T47D (cell line): ENCODE results near the gene PSMC1.

ENCODE experiments used
- DNase-seq, 2 experiments: peaks; one replicate each; pipeline versions ENCODE4 v3.0.0 to v3.0.0-alpha.2; 2011 to 2012; ENCODE audit warnings: low read depth in 1 of 2, low spot score in 1 of 2
- JUND ChIP-seq: IDR thresholded peaks from 2 replicates; pipeline ENCODE4 v1.6.1; 2012; ENCODE audit warnings: low read depth
- in situ Hi-C: cut with HindIII; loops from 2 replicates; pipeline ENCODE4 v1.10.0; 2016; ENCODE audit warnings: low sequenced_read_pairs, low pct_unique_long_range_greater_than_20kb

Gene PSMC1

DNA sequence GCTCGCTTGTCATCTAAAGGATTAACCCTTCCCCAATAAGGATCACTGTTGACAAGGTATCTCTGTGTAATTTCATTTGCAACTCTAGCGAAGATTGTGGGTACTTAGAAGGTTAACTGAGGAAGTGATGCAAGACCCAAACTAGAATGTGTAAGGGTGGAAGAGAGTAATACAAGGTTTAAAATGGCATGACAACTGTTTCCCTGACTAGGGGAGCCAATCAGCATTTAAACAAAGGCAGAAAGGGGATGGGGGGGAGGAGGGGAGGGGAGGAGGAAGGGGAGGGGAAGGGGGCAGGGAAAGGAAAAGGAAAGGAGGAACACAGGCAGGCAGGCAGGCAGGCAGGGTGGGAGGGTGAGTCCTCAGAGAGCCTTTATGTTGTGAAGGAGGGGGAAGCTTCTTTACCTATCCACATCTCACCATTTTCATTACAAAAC lies 44.3 kb downstream of the PSMC1 start:
- DNase-seq = peak in 1 of 2 experiments; percentile 37
- in situ Hi-C loops = no loop called here
- no peak for TF ChIP-seq JUND

DNA sequence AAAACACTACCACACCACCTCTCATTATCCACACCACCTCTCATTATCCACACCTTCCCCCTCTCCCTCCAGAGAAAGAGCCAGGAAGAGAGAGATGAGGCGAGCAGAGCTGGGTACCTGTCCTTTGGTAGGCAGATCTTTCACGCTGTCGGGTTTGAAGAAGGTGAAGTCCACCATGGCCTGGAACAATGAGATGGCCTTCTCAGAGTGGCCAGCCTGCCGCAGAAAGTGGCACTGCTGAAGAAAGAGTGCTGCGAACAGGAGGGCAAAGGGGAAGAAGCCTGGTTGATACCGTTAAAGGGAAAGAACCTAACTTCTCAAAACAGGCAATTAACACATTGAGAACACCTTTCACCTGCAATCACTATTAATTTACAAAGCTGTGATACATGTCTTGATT lies 44.8 kb downstream of the PSMC1 start:
- DNase-seq = no peak
- TF ChIP-seq JUND = no peak
- in situ Hi-C loops = no loop called here

DNA sequence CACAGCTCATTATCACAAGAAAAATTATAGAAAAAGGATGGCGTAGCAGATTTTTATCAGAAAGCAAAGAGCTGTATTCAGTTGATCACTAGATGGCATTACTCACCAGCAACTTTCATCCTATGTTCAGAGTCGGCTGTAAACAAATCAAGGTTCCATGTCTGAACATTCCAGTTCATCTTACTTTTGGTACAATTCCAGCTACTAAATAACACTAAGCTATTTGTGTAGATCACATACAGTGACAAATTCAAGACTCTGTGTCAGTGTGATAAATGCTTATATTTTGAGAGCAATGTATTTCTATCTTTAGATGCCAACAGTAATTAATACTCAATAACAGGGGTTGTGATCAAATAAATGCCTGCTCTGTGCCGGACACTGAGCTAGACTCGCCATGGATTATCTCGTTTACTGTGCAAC lies 45.3 kb downstream of the PSMC1 start:
- peak; percentile 28 to 74 for DNase-seq
- TF ChIP-seq JUND = no peak

DNA sequence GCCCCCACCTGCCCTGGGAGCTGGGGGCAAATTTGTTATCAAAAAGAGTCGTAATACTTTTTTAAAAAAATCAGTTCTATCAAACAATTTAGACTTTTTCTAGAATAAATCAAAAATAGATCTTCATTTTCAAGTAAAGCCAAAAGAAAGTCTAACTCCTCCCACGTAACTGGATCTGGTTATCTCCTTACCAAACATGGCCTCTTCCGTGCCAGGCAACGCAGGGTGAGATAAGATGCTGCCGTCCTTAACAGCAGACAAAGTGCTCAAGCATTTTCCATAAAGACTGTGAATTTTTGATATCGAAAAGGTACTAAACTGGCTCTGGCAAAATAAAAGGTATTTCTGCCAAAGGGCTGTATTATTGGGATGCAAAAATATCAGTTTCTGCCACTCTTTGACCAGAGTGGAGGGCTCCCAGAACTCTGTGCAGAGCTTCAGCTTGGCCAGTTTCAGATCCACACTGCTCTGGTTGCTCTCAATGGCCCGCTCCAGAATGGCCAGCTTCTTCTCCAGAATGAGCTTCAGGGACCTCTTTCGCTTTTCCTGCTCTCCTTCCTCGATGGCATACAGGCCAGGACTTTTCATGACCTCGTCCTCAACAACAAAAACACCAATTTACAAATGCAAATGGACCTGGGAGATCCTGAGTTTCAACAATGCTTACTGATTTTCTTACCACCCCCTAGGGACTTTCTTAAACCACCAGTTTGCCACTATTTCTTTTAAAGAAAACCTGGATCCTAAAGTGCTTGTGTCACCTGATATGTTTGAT lies 46.4 kb downstream of the PSMC1 start:
- in situ Hi-C loops = no loop called here
- DNase-seq = no peak
- TF ChIP-seq JUND = no peak

More for the DNA sequence above, 45.3 kb downstream of the PSMC1 start:
- in situ Hi-C loops = no loop called here

DNA sequence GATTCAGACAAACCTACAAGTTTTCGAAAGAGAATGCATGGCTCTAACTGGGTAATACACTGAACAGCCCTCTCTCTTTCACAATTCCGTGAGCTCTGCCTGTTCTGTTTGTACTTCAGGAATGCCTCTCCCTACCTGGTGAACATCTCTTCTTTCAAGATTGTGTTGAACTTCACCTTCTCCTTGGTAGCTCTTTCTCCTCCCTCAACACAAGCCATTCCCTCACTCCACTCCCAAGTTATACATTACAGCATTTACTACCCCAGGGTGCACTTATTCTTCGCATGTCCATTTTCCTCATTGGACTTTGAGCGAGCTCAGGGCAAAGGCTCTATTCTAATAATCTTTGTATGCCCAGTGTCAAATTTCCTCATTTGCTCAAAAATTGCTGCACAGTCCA lies 47.1 kb downstream of the PSMC1 start:
- in situ Hi-C loops = no loop called here
- no peak for DNase-seq
- TF ChIP-seq JUND = no peak

DNA sequence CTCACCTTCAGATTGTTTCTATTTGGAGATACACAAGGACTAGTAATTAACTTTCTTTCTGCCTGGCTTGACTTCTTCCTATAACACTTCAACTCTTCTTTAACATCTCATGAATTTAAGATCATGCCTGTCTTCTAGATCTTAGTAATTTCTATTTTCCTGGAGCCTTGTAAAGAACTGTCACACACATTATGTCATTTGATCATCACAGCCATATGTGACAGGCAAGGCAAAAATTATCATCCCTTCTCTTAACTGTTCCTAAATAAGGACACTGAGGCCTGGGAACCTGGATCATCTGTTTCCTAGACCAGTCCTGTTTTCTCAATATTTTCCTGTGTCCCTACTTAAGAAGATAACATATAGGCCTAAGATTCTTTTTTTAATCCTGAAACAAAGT lies 48.1 kb downstream of the PSMC1 start:
- no peak for DNase-seq
- in situ Hi-C loops = no loop called here
- no peak for TF ChIP-seq JUND

DNA sequence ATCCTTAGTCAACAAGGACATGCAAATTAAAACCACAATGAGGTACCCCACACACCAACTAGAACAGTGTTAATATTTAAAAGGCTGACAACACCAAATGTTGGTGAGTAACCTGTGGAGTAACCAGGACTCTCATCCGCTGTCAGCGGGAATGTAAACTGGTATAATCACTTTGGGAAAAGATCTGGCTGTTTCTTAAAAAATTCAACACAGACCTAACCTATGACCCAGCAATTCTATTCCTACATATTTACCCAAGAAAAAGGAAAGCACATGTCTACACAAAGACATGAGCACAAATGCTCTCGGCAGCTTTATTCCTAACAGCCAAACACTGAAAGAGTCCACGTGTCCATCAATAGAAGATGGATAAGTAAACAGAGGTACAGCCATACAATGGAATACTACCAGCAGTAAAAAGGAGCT lies 48.8 kb downstream of the PSMC1 start:
- no peak for TF ChIP-seq JUND
- in situ Hi-C loops = no loop called here
- DNase-seq = no peak

DNA sequence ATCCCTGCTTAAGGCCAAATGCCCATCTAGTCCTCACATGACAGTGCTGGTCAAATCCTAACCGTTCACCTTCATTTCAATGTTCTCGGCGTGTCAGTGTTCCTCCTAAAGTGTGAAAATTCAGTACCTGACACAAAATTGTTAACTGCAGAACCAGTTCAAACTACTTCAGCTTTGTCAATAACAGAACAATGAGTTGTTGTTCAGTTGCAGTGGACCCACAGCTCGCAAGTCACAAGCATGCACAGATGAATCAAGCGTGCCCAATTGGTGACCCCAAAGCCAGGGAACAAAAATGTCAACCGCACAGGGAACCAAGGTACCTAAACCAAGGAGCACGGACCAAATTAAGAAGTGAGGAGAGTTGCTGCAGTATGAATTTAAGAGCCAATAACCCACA lies 52.2 kb downstream of the PSMC1 start:
- DNase-seq = no peak
- TF ChIP-seq JUND = no peak
- in situ Hi-C loops = no loop called here

DNA sequence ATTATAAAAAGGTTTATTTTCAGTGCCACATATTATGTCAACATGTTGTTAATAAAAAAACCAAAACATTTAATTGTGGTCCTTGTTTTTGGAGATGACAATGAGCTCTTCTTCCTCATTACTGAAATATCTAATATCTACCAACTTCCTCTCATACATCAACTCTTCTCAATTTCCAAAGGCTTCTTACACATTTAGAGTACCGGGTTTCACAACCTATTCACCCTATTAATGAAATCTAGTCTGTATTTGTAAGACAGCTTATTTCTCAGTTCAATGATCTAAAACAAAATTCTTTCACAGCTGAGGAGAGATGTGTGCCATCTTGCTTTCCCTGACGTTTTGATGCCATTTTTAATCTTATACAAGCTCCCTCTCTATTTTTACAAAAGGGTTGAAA lies 60.9 kb downstream of the PSMC1 start:
- no peak for TF ChIP-seq JUND
- no peak for DNase-seq
- in situ Hi-C loops = no loop called here

DNA sequence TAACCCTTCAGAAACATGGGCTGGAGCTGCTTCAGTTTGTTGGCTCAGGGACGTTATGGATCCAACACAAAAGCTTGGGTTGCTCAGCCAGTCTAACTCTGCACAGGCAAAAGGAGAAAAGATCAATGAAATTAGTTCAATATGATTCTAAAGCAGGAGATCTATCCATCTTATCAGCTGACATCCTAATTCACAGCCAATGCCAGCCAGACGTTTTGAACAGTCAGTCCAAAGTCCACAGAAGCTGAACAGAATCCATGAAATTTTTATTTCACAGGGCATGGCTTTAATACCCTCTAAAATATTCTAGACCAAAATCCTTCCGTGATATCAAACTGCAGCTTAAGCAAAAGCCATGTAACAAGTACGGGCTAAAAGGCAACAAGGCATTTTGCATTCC lies 61.7 kb downstream of the PSMC1 start:
- in situ Hi-C loops = no loop called here
- DNase-seq = no peak
- TF ChIP-seq JUND = no peak

DNA sequence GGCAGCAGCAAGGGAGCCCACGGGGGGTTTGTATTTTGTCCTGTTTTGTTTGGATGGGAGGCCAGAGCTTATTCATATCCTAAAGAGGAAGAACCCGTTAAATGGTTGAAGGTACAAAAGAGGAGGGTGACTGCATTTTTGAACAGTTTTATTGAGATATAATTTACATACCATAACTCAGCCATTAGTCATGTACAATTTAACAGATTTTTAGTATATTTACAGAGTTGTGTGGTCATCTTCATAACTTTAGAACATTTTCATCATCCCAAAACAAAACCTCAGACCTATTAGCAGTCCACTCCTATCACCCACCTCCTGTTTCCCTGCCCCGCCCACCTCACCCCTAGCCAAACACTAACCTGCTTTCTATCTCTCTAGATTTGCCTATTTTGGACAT lies 62.8 kb downstream of the PSMC1 start:
- no peak for DNase-seq
- TF ChIP-seq JUND = no peak
- in situ Hi-C loops = no loop called here

DNA sequence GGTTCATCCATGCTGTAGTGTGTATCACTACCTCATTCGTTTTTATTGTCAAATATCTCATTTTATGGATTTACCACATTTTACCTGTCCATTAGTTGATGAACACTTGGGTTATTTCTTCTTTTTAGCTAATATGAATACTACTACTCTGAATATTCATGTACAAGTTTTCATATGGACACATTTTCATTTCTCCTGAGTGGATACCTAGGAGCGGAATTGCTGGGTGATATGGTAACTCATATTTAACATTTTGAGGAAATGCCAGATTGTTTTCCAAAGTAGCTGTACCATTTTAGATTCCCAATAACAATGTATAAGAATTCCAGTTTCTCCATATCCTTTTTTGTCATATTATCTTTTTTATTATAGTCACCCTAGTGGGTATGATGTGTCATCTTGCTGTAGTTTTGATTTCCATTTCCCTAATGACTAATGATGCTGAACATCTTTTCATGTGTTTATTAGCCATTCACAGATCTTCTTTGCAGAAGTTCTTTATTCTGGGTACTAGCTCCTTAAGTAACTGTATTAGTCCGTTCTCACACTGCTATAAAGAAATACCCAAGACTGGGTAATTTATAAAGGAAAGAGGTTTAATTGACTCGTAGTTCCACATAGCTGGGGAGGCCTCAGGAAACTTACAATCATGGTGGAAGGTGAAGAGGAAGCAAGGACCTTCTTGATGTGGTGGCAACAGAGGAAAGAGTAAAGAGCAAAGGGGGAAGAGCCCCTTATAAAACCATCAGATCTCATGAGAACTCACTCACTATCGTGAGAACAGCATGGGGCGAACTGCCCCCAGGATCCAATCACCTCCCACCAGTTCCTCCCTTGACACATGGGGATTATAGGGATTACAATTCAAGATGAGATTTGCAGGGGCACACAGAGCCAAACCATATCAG lies 63.5 kb downstream of the PSMC1 start:
- no peak for TF ChIP-seq JUND
- in situ Hi-C loops = no loop called here
- DNase-seq = no peak

DNA sequence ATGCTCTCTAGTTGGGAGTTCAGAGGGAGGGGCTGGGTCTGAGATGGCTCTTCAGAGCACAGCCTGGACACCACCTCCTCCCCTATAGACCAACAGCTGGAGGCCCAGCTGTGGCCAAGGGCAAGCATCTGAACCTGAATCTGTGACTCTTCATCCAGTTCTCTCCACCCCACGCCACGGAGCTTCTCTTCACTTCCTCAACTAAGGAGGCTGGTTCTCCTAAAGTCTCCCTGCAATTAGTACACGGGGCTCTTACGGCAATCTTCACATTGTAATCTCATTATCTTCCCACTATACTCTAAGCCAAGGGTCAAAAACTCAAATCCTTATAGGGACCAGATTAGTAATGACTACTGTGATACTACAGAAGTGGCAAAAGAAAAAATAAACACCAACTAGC lies 65.5 kb downstream of the PSMC1 start:
- no peak for DNase-seq
- TF ChIP-seq JUND = no peak
- in situ Hi-C loops = no loop called here
